K562 (cell line): ENCODE results near the gene PDZK1IP1. TPM values are rescaled to one million over a fixed set of nuclear protein-coding genes. Genes with fewer than 3 reads are reported as not detected.
A peak's percentile ranks its signal among the peaks of the same experiment; 100 is the strongest.

Experiments
- ARNT ChIP-seq, 2 experiments: fragments of 450-650 bp; IDR thresholded peaks; 2 replicates each; pipeline ENCODE4 v1.6.1; 2016; ENCODE audit warnings: mild to moderate bottlenecking in 1 of 2
- CBX5 ChIP-seq: IDR thresholded peaks from 2 replicates; pipeline ENCODE4 v1.6.1; 2014; ENCODE audit warnings: low read depth, borderline replicate concordance
- KDM1A ChIP-seq, 2 experiments: fragments of 450-650 bp; IDR thresholded peaks; 2 replicates each; pipeline ENCODE4 v1.6.1; 2016; ENCODE audit warnings: mild to moderate bottlenecking in 2 of 2
- KDM2B ChIP-seq: fragments of 250-450 bp; sonication (Bioruptor Pico); IDR thresholded peaks from 2 replicates; pipeline ENCODE4 v1.8.0; 2021; ENCODE audit warnings: mild to moderate bottlenecking, moderate library complexity
- NCOA4 ChIP-seq: fragments of 450-650 bp; IDR thresholded peaks from 2 replicates; pipeline ENCODE4 v1.6.1; 2018; ENCODE audit warnings: mild to moderate bottlenecking; ENCODE audit not compliant: partially characterized antibody
- PPARD ChIP-seq: fragments of 250-450 bp; sonication (Bioruptor Pico); IDR thresholded peaks from 2 replicates; pipeline ENCODE4 v1.8.0; 2022; ENCODE audit warnings: inconsistent platforms, mild to moderate bottlenecking, moderate library complexity
- PURB ChIP-seq: sonication (generic); formaldehyde crosslinking; IDR thresholded peaks from 2 replicates; pipeline ENCODE4 v1.9.0; 2021; ENCODE audit warnings: low read depth, mild to moderate bottlenecking, missing genetic modification reagents
- SMARCA4 ChIP-seq: fragments of 450-650 bp; IDR thresholded peaks from 2 replicates; pipeline ENCODE4 v1.6.1; 2016
- ZNF444 ChIP-seq: fragments of 250-450 bp; sonication (Bioruptor Pico); IDR thresholded peaks from 2 replicates; pipeline ENCODE4 v1.4.0; 2020; ENCODE audit warnings: mild to moderate bottlenecking, moderate library complexity
- ZSCAN32 ChIP-seq: fragments of 450-650 bp; formaldehyde crosslinking; IDR thresholded peaks from 2 replicates; pipeline ENCODE4 v1.4.0; 2020; ENCODE audit warnings: mild to moderate bottlenecking, moderate library complexity
- polyA plus RNA-seq, 8 experiments: library from polyadenylated mRNA; depleted of rRNA in 4 of 8; stranded (reverse) in 5 of 8; unstranded in 3 of 8; fragments of >200 nt; fragmentation: Nextera tagmentation in 2 of 8; fragmentation: Illumina TruSeq in 1 of 8; extraction: Ambion mirVana in 2 of 8; extraction: Trizol in 1 of 8; gene quantifications; 2 replicates each; pipeline versions ENCODE4 v1.2.1 to v1.2.3, GENCODE V29; 2011 to 2014; ENCODE audit warnings: inconsistent platforms in 1 of 8, missing spikeins in 1 of 8
- total RNA-seq, 7 experiments: library from RNA; depleted of rRNA in 6 of 7; stranded (reverse); fragments of >200 nt in 6 of 7; fragmentation: Illumina TruSeq in 2 of 7; extraction: Trizol in 2 of 7; gene quantifications; 2 replicates each; pipeline versions ENCODE4 v1.2.1 to v1.2.3, GENCODE V29; 2011 to 2021; ENCODE audit warnings: low replicate concordance in 1 of 7
- TF ChIP-seq, protein P1 (sequence below): fragments of 200-400 bp; formaldehyde crosslinking; IDR thresholded peaks from 2 replicates; pipeline ENCODE4 v1.6.1; 2017; ENCODE audit warnings: mild to moderate bottlenecking, low read depth, low read length, moderate library complexity
- TF ChIP-seq, protein P2 (sequence below): fragments of 450-650 bp; formaldehyde crosslinking; conservative IDR thresholded peaks from 2 replicates; pipeline ENCODE4 v1.4.0; 2022; ENCODE audit warnings: mild to moderate bottlenecking, missing genetic modification characterization
- TF ChIP-seq, protein P3 (sequence below): fragments of 200-600 bp; sonication (generic); IDR thresholded peaks from one replicate; pipeline ENCODE4 v1.6.1; 2012; ENCODE audit warnings: mild to moderate bottlenecking, low read depth, low read length, inconsistent platforms

PDZK1IP1 gene
- total and polyA plus RNA-seq, 9 of the 15 experiments (the other 6 are each of a cell fraction or from before 2014, with no cell fraction given) = 0.17 to 0.68 (median 0.53) TPM; not detected in 2

DNA sequence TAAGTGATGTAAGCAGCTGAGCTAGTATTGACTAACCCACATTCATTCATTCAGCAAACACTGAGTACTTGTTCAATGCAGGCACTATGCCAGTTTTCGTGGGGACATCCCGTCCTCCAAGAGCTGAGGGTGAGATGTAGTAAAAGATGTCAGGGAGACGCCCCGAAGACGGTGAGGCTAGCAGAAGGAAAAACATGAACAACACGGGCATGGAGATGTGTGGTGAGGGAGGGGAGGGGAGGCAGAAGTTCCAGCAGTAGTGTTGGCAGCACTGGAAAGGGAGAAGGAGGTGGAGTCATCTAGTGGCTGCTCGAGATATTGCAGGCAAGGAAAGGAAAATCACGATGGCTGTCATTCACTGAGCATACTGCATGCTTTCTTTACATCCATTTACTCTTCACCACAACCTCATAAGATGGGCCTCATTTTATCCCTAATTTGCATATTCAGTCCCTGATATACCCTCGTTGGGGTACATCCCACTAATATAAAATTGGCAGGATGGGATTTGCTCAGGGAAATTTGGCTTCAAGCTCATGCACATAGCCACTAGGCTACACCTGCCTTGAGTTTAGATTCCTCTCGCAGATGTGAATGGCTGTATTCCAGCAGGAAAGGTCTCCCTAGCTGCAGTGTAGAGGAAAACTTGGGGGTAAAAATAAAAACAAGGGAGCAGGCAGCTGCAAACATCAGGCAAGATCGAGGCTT is 14.5 kb downstream of the PDZK1IP1 start (continued):
- TF ChIP-seq, protein P1, sequence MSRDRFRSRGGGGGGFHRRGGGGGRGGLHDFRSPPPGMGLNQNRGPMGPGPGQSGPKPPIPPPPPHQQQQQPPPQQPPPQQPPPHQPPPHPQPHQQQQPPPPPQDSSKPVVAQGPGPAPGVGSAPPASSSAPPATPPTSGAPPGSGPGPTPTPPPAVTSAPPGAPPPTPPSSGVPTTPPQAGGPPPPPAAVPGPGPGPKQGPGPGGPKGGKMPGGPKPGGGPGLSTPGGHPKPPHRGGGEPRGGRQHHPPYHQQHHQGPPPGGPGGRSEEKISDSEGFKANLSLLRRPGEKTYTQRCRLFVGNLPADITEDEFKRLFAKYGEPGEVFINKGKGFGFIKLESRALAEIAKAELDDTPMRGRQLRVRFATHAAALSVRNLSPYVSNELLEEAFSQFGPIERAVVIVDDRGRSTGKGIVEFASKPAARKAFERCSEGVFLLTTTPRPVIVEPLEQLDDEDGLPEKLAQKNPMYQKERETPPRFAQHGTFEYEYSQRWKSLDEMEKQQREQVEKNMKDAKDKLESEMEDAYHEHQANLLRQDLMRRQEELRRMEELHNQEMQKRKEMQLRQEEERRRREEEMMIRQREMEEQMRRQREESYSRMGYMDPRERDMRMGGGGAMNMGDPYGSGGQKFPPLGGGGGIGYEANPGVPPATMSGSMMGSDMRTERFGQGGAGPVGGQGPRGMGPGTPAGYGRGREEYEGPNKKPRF = no peak
- no peak for TF ChIP-seq ZNF444 (CRISPR knock-in tag)
- TF ChIP-seq CBX5 = no peak
- TF ChIP-seq, protein P2, sequence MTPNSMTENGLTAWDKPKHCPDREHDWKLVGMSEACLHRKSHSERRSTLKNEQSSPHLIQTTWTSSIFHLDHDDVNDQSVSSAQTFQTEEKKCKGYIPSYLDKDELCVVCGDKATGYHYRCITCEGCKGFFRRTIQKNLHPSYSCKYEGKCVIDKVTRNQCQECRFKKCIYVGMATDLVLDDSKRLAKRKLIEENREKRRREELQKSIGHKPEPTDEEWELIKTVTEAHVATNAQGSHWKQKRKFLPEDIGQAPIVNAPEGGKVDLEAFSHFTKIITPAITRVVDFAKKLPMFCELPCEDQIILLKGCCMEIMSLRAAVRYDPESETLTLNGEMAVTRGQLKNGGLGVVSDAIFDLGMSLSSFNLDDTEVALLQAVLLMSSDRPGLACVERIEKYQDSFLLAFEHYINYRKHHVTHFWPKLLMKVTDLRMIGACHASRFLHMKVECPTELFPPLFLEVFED = peak; percentile 79
- TF ChIP-seq ARNT (IDR thresholded peaks at IDR 0.05) = no peak
- no peak for TF ChIP-seq PPARD (CRISPR knock-in tag)
- TF ChIP-seq, protein P3, sequence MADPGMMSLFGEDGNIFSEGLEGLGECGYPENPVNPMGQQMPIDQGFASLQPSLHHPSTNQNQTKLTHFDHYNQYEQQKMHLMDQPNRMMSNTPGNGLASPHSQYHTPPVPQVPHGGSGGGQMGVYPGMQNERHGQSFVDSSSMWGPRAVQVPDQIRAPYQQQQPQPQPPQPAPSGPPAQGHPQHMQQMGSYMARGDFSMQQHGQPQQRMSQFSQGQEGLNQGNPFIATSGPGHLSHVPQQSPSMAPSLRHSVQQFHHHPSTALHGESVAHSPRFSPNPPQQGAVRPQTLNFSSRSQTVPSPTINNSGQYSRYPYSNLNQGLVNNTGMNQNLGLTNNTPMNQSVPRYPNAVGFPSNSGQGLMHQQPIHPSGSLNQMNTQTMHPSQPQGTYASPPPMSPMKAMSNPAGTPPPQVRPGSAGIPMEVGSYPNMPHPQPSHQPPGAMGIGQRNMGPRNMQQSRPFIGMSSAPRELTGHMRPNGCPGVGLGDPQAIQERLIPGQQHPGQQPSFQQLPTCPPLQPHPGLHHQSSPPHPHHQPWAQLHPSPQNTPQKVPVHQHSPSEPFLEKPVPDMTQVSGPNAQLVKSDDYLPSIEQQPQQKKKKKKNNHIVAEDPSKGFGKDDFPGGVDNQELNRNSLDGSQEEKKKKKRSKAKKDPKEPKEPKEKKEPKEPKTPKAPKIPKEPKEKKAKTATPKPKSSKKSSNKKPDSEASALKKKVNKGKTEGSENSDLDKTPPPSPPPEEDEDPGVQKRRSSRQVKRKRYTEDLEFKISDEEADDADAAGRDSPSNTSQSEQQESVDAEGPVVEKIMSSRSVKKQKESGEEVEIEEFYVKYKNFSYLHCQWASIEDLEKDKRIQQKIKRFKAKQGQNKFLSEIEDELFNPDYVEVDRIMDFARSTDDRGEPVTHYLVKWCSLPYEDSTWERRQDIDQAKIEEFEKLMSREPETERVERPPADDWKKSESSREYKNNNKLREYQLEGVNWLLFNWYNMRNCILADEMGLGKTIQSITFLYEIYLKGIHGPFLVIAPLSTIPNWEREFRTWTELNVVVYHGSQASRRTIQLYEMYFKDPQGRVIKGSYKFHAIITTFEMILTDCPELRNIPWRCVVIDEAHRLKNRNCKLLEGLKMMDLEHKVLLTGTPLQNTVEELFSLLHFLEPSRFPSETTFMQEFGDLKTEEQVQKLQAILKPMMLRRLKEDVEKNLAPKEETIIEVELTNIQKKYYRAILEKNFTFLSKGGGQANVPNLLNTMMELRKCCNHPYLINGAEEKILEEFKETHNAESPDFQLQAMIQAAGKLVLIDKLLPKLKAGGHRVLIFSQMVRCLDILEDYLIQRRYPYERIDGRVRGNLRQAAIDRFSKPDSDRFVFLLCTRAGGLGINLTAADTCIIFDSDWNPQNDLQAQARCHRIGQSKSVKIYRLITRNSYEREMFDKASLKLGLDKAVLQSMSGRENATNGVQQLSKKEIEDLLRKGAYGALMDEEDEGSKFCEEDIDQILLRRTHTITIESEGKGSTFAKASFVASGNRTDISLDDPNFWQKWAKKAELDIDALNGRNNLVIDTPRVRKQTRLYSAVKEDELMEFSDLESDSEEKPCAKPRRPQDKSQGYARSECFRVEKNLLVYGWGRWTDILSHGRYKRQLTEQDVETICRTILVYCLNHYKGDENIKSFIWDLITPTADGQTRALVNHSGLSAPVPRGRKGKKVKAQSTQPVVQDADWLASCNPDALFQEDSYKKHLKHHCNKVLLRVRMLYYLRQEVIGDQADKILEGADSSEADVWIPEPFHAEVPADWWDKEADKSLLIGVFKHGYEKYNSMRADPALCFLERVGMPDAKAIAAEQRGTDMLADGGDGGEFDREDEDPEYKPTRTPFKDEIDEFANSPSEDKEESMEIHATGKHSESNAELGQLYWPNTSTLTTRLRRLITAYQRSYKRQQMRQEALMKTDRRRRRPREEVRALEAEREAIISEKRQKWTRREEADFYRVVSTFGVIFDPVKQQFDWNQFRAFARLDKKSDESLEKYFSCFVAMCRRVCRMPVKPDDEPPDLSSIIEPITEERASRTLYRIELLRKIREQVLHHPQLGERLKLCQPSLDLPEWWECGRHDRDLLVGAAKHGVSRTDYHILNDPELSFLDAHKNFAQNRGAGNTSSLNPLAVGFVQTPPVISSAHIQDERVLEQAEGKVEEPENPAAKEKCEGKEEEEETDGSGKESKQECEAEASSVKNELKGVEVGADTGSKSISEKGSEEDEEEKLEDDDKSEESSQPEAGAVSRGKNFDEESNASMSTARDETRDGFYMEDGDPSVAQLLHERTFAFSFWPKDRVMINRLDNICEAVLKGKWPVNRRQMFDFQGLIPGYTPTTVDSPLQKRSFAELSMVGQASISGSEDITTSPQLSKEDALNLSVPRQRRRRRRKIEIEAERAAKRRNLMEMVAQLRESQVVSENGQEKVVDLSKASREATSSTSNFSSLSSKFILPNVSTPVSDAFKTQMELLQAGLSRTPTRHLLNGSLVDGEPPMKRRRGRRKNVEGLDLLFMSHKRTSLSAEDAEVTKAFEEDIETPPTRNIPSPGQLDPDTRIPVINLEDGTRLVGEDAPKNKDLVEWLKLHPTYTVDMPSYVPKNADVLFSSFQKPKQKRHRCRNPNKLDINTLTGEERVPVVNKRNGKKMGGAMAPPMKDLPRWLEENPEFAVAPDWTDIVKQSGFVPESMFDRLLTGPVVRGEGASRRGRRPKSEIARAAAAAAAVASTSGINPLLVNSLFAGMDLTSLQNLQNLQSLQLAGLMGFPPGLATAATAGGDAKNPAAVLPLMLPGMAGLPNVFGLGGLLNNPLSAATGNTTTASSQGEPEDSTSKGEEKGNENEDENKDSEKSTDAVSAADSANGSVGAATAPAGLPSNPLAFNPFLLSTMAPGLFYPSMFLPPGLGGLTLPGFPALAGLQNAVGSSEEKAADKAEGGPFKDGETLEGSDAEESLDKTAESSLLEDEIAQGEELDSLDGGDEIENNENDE = no peak
- TF ChIP-seq KDM2B (CRISPR knock-in tag) = no peak
- TF ChIP-seq ZSCAN32 (CRISPR knock-in tag) = no peak
- peak; percentile 38; the same call in 1 of the 2 replicates for TF ChIP-seq SMARCA4
- no peak for TF ChIP-seq NCOA4
- TF ChIP-seq PURB = no peak
- no peak for TF ChIP-seq KDM1A (IDR thresholded peaks at IDR 0.05)
